Measurements from ENCODE around the gene CDX4.

- TF ChIP-seq, protein P1, sequence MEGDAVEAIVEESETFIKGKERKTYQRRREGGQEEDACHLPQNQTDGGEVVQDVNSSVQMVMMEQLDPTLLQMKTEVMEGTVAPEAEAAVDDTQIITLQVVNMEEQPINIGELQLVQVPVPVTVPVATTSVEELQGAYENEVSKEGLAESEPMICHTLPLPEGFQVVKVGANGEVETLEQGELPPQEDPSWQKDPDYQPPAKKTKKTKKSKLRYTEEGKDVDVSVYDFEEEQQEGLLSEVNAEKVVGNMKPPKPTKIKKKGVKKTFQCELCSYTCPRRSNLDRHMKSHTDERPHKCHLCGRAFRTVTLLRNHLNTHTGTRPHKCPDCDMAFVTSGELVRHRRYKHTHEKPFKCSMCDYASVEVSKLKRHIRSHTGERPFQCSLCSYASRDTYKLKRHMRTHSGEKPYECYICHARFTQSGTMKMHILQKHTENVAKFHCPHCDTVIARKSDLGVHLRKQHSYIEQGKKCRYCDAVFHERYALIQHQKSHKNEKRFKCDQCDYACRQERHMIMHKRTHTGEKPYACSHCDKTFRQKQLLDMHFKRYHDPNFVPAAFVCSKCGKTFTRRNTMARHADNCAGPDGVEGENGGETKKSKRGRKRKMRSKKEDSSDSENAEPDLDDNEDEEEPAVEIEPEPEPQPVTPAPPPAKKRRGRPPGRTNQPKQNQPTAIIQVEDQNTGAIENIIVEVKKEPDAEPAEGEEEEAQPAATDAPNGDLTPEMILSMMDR (conservative IDR thresholded peaks at IDR 0.05 in 1 of 2, IDR thresholded peaks at IDR 0.05 in 1 of 2; ENCODE audit: low read depth in 1 of 2, low read length in 2 of 2) = no peak
- TF ChIP-seq EZH2 (IDR thresholded peaks at IDR 0.05; ENCODE audit: low read length, missing control alignments) = no peak
These were observed 43.8 kb downstream of the CDX4 start for GRCh38 chrX:73490661-73491060.
